ENCODE results near the gene PRUNE1.

Gene PRUNE1

DNA sequence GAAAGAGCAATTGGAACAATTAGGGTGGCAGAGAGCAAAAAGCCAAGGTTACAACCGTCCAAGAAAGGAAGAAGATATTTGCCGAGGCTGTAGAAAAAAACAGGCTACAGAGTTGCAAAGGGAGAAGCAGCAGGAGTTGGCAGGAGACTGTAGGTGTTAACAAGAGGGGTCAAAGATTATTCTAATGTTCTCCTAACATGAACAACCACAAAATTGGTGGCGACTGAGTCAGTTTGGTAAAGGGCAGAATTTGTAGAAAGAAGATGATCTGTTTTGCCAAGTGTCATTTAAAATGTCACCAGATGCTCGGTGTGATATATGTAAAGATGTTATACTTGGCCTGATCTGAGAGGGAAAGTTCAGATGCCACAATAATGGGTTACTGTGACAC, 401 bp upstream of the PRUNE1 start:
- no peak for DNase-seq

DNA sequence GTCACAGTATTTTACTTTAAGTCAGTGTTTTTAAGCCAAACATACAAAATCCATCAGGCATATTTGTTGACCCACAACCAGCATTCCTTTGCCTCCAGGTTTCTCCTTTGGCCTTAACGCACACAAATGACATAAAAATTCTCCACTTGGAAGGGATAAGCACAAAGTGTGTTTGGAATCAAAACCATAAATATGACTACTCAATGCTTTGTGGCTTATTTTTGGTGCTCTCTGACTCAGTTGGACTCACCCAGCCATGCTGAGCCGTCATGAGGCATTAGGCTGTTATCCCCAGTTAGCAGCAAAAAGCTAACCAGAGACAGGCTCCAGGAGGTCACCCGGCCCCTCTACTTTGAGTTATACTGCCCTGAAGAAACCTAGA, 948 bp downstream of the PRUNE1 start:
- DNase-seq = peak; percentile 24

DNA sequence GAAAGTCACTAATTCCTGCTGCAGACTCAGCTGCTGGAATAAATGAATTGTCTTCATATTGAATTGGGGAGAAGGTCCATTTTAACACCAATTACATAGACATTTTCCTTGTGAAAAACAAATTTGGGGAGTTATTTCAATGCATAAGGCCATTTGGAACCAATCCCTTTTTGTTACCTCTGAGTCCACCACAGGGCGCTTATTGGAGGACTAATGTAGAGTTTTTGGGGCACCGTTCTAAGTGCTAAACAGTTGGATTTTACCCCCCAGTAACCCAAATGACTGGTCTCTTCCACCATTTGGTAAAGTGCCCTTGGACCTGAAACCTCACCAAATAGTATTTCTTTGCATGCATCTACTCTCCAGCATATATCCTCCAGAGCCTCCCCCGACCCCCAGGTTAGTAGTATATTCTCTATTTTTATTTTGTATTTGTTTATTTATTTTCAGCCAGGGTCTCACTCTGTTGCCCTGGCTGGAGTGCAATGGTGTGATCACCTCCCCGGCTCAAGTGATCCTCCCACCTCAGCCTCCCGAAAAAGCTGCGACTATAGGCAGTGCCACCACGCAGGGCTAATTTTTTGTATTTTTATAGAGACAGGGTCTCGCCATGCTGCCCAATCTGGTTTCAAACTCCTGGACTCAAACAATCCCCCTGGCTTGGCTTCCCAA, 1.6 kb downstream of the PRUNE1 start:
- no peak for DNase-seq

- no peak for DNase-seq
Measured at GRCh38 chr1:151010346-151010726, 2.1 kb downstream of the PRUNE1 start.

GRCh38 chr1:151011154-151011850, 3.1 kb downstream of the PRUNE1 start:
- no peak for DNase-seq

- no peak for DNase-seq
Measured at GRCh38 chr1:151012684-151013471, 4.6 kb downstream of the PRUNE1 start.

DNA sequence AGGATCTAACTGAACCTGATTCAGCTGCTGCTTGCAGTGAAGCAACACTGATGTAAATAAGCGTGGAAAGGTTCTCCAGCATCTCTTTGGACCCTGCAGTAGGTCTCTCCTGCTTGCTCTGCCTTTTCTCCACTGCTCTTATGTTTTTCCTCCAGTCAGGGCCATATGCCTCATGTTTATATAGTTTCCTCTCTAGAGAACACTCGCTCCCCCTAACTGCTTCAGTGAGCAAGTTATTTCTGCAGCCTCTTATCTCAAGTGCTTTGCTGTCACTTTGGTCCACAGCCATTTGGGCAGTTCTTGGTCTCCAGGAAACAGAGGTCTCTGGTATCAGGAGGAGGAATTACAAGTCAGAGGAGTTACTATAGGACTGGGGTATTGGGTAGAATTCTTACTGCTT, 5.3 kb downstream of the PRUNE1 start:
- peak; percentile 7 for DNase-seq

- DNase-seq = peak; percentile 66
Measured at GRCh38 chr1:151024540-151025146, 16.4 kb downstream of the PRUNE1 start.

DNA sequence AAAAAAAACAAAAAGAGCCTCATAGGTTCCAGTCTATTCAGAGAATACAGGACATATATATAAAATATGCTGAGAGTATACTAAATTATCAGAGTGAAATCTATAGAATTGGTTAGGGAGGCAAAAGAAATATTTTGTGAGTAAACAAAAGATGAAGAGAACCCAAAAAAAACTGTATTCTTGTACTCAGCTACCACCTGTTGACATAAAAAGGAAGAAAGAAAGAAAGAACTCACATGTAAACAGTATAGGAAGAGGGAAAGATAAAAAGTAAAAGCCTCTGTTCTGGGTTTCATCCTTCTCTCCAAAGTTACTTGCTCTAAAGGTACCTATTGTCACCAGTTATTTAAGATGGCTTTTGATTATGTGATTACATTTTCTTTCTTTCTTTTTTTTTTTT, 18.2 kb downstream of the PRUNE1 start:
- no peak for DNase-seq

GRCh38 chr1:151032164-151032563, 23.9 kb downstream of the PRUNE1 start:
- no peak for DNase-seq

GRCh38 chr1:151035167-151035566, 26.9 kb downstream of the PRUNE1 start:
- DNase-seq = no peak

DNA sequence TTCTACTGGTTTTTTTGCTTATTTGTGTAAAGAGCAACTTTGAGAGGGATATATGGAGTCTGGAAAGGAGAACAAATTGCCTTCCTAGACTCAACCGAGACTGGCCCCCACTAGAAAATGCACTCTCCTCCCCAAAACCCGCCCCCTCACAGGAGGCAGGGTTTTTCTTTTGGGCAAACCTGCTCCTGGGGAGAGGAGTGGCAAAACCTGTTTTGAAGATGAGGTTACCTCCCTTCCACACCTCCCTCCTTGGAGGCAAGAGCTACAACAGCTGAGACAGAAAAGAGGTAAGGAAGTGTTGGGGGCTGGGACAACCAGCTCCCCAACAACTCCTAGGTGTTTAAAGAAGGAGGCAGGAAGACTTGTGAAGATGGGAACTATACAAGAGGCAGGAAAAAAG, 28.1 kb downstream of the PRUNE1 start, which contains the start of gene BNIPL:
BNIPL (plus strand) TSS at position 231 of the 400 bp plus-strand sequence; CDS start at position 371, 140 bp downstream.
- DNase-seq = no peak

- no peak for DNase-seq
Measured at GRCh38 chr1:151037032-151037431, 28.8 kb downstream of the PRUNE1 start.

GRCh38 chr1:151039521-151039920, 31.3 kb downstream of the PRUNE1 start:
- DNase-seq = no peak

DNA sequence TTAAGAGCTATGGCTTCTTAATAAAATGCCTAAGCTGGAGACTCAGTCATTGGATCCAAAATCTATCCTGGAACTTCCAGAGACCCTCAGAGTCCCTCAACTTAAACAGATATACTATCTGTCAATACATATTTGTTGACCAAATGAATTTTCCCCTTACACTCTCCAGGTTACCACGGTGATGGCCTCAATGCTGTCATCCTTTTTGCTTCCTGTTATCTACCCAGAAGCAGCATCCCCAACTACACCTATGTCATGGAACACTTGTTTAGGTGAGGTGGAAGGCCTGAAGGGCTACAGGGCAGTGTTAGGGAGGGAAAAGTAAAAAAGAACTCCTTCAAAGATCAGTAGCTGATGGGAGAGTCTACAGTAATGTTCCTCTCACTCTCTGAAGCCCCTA, 34.9 kb downstream of the PRUNE1 start:
- DNase-seq = no peak

DNA sequence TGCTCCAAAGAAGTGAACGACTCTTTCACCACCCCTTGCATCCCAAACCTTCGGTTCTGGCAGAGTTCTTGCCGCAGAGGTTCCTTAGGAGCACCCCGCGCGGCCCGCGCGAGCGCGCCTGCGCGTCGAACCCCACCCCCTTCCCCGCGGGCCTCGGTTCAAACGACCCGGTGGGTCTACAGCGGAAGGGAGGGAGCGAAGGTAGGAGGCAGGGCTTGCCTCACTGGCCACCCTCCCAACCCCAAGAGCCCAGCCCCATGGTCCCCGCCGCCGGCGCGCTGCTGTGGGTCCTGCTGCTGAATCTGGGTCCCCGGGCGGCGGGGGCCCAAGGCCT, 39.3 kb downstream of the PRUNE1 start, which contains the start of gene C1orf56:
C1orf56 (plus strand) TSS at position 161 of the 334 bp plus-strand sequence; CDS start at position 258, 97 bp downstream.
- peak; percentile 67 for DNase-seq

DNA sequence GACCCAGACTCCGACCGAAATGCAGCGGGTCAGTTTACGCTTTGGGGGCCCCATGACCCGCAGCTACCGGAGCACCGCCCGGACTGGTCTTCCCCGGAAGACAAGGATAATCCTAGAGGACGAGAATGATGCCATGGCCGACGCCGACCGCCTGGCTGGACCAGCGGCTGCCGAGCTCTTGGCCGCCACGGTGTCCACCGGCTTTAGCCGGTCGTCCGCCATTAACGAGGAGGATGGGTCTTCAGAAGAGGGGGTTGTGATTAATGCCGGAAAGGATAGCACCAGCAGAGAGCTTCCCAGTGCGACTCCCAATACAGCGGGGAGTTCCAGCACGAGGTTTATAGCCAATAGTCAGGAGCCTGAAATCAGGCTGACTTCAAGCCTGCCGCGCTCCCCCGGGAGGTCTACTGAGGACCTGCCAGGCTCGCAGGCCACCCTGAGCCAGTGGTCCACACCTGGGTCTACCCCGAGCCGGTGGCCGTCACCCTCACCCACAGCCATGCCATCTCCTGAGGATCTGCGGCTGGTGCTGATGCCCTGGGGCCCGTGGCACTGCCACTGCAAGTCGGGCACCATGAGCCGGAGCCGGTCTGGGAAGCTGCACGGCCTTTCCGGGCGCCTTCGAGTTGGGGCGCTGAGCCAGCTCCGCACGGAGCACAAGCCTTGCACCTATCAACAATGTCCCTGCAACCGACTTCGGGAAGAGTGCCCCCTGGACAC, 39.8 kb downstream of the PRUNE1 start:
- peak; percentile 66 for DNase-seq

- no peak for DNase-seq
Measured at GRCh38 chr1:151048645-151049032, 40.4 kb downstream of the PRUNE1 start.

DNA sequence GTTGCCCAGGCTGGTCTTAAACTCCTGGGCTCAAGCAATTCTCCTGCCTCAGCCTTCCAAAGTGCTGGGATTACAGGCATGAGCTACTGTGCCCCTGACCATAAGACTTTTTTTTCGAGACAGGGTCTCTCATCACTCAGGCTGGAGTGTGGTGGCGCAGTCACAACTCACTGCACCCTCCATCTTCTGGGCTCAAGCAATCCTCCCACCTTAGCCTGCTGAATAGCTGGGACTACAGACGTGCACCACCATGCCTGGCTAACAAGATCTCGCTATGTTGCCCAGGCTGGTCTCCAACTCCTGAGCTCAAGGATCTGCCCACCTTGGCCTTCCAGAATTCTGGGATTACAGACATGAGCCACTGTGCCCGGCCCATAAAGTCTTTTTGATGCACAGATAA, 41.2 kb downstream of the PRUNE1 start:
- no peak for DNase-seq

DNA sequence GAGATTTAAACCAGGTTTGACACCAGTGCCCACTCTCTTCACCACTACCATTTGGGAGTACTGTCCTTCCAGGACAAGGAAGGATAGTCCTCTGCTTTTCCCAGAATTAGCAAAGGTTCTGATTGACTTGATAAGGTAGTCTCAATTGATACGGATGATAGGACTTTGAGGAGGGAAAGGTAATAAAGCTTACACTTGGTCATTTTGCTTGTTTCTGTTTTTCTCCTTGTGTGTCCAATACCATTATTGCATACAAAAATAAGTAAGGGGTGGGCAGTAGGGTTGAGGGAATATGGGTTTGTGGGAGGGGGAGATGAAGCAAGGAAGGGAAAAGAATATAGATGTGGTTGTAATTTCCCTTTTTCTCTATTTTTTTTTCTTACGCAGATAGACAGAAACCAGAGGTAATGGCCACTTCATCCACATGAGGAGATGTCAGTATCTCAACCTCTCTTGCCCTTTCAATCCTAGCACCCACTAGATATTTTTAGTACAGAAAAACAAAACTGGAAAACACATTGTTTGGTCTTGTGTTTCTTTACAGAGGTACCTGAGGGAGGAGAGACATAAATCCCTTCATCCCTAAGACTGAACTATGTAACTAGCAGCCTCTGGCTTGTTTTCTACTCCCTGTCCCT, 41.9 kb downstream of the PRUNE1 start:
- DNase-seq = no peak

GRCh38 chr1:151051356-151052009, 43.2 kb downstream of the PRUNE1 start:
- DNase-seq = no peak
